Dermis blood vessel endothelial cell (primary cell): ENCODE data around the gene ABLIM2. TPM values are rescaled to one million over a fixed set of nuclear protein-coding genes. Genes with fewer than 3 reads are reported as not detected.

ENCODE experiments used
- DNase-seq: peaks from one replicate; pipeline ENCODE4 v3.0.0; 2010
- total RNA-seq: library from RNA; depleted of rRNA; stranded (reverse); fragments of >200 nt; gene quantifications from 2 replicates; pipeline ENCODE4 v1.2.3, GENCODE V29; 2014

ABLIM2 gene
- total RNA-seq, 1 donor from 2014 or later: 8.8 TPM

GRCh38 chr4:7971881-7972500 lies 186.6 kb downstream of the ABLIM2 start:
- no peak for DNase-seq

DNA sequence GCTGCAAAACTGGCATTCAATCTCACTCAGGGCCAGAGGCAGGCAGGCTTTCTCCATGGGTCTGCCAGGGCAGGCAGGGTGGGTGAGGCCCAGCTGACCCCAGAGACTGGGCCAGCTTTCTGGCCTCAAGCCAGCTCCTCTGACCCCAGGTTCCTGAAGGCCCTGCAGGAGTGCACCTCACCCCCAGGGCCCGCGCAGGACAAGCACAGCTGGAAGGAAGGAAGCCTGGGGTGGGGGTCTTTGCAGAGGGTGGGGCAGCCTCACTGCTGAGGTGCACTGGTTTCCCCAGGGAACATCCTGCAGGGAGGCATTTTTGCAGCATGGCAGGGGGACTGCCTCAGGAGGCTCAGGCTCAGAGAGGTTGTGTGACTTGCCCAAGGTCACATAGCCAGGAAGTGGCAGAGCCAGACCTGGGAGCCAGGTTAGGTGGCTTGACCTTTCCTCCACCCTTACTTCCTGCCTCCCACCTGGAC lies 187.4 kb downstream of the ABLIM2 start:
- no peak for DNase-seq

DNA sequence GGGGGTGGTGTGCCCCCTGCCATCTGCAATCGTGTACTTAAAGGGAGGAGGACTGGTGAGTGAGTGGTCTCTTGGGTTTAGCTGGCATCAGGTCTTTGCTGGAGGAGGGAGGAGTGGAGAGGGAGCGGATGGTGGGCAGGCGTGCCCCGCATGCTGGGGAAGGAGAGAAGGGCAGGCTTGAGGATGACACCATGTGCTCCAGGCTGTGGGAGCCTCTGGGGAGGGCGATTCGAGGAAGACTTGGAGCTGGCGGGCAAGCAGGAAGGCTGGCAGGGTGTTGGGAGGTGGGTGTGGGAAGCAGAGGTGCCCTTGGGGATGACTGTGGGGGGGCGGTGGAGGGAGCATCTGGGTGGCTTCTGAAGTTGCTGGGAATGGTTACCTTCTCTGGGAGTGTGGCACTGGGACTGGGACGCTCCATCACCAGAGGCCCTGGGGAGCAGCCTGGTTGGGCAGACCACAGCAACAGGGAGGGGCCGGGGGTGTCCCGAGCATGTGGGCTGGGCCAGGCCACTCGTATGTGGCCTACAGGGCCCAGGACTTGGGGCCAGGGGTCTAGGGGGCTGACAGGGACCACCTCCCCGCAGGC lies 188.2 kb downstream of the ABLIM2 start:
- DNase-seq: no peak

DNA sequence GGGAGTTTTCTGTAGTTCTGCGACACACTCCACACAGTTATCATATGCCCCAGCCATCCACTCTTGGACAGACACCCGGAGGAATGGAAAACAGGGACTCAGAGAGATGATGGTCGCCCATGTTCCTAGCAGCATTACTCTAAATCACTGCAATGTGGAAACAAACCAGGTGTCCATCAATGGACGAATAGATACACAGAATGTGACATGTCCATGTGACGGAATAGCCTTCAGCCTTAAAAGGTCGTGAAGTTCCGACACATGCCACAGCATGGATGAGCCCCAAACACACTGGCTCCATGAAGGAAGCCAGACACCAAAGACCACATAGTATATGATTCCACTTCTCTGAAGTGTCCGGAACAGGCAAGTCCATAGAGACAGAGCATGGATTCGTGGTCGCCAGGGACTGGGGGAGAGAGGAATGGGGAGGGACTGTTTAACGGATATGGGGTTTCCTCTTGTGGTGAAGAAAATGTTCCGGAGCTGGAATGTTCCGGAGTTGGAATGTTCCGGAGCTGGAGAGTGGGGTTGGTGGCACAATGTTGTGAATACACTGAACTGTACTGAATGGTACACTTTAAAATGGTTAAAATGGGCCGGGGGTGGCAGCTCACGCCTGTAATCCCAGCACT lies 190.2 kb downstream of the ABLIM2 start:
- DNase-seq: peak; percentile 88

DNA sequence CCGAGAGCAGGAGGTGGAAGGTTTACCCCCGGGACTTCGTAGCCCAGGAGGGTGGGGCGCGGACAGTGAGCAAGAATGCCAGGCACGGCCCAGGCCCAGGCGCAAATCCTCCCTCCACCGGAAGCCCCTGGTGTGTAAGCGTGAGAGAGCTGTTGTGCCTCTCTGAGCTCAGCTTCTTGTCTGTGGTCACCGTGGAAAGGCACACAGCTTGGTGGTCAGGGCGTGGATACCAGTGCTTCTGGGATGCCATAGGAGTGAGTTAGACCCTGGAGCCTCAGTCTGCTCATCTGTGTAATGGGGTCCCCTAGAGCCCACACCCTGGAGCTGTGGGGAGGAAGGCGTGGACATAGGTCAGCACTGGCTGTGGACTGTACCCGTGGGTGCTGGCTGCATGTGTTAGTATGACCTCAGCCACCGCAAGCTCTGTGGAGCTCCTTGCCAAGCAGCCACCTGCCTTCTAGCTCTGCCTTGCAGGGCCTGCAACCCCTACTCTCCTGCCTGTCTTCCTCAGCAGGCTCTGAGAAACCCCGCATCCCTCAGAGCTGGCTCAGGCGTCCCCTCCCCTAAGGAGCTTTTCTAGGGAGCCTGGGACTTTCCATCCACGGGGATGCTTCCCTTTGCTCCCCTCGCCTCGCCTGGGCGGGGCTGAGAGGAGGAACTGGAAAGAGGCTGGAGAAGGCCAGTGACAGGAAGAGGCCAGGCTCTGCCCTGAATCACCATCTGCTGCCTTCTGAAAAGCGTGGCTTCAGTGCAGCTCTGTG lies 190.9 kb downstream of the ABLIM2 start:
- DNase-seq: peak; percentile 63

- DNase-seq: no peak
Measured at GRCh38 chr4:7967063-7967440, 191.6 kb downstream of the ABLIM2 start.

- no peak for DNase-seq
Measured at GRCh38 chr4:7966281-7967062, 192.1 kb downstream of the ABLIM2 start.

DNA sequence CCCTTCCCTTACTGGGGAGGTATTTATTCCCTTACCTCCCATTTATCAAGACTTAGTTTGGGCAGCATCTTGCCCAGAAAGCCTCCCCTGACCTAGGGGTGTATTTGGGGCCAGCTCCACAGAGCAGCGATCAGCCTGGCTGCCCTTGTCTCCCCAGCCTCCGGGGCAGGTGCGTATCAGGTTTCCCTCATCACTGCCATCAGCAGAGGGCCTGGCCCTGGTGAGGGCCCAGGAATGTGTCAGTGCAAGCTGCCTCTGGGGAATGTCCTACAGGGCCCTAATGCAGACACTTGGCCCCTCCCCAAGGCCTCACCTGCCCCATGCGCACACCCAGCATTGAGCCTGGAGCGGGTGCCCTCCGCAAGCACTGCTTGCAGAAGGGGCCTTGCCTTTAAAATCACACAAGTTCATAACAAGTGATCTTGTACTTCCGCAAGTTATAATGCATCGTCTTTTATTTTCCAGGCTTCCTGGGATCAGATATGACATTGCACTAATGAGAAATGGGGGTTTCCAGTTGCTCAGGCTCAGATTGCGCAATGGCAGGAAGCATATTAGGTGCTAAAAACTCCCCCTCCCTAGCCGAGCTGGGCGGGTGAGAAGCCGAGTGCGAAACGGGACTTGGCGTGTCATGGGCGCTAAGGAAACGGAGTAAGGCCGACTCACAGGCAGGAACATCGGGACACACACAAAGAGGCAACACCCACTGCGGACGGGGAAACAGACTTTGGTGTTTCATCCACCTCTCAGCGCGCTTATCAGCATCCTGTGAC lies 193.5 kb downstream of the ABLIM2 start:
- DNase-seq: peak; percentile 69

DNA sequence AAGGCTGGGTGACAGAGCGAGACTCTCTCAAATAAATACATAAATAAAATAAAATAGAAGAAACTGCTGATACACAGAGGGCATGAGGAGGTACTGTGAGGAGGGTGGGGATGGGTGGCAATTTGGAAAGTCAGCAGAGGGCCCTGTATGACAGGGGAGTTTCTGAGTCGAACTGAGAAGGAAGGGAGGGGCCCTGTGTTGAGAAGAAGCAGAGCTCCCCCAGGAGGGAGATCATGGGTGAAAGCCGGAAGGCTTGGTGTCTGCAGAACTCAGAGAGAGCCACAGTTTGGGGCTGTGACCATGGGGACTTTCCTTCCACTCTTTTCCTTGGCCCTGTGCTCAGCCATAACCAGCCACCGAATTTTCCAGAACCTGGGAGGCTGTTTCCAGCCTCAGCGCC lies 194.2 kb downstream of the ABLIM2 start:
- no peak for DNase-seq

GRCh38 chr4:7963691-7964090 lies 194.9 kb downstream of the ABLIM2 start:
- DNase-seq: no peak

DNA sequence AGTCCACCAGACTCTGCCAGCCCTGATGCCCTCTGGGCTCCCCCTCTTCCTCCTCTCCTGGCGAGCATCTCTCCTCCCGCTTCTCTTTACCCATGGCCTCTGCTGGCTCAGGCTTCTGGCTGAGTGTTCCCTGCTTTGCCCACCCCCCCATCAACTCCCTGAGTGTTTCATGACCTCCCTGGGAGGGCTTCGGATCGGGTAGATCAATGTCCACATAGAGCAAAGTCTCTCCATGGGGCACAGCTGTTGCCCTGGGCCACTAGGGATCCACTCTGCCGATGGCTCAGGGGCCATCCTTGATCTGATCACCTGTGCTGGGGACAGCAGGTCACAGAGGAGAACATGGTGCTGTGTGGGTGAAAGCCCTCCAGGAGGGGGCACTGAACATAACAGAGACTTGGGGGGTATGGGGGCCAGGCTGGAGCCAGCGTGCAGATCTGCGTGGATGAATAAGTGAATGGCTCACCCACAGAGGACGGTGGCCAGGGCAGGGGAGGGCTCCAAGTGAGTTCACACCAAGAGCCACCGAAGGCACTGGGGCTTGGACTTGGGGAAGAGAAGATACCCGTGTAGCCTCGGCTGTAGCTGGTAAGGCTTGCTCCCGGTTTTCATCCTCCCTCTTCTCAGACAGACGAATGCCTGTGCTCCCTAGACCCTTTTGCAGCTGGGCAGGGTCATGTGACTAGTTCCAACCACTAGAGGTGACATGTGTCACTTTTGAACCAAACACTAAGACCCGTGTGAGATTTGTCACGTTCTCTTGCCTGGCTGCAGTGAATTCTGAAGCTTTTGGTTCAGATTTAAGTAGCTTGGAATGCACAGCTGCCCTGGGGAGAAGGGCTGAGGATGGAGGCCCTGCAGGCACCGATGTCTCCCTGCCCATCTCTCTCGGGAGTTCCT lies 195.8 kb downstream of the ABLIM2 start:
- DNase-seq: no peak

- DNase-seq: peak; percentile 64
Measured at GRCh38 chr4:7960790-7961655, 197.6 kb downstream of the ABLIM2 start.

DNA sequence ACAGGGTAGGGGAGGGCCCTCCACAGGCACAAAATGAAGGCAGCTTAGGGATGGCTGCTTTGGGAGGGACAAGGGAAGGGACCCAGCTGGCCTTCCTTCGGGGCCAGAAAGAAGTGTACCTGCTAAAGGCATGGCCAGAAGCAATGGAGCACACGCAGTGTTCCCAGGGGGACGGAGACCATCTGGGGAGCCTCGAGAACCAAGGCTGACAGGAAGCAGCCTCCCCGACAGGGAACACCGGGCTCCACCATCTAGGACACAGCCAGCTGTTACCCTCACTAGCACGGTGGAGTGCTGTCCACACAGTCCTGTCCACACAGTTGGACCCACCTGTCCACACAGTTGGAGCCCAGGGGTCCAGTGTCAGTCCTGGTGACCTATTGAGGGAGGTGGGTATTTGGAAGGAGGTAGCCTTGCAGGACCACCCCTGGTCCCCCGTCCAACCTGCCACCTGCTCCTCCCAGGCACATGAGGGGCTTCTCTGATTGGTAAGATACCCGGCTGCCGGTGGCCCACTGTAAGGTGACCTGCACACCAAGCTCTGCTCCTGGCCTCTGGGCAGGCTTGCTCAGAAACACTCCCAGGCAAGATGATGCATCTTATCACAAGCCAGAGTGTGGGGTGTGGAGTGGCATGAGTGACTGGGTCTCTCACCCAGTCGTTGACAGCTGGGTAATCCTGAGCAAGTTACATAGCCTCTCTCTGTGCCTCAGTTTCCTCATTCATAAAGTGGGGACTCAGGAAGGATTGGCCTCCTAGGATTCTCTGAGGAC lies 198.4 kb downstream of the ABLIM2 start:
- no peak for DNase-seq

DNA sequence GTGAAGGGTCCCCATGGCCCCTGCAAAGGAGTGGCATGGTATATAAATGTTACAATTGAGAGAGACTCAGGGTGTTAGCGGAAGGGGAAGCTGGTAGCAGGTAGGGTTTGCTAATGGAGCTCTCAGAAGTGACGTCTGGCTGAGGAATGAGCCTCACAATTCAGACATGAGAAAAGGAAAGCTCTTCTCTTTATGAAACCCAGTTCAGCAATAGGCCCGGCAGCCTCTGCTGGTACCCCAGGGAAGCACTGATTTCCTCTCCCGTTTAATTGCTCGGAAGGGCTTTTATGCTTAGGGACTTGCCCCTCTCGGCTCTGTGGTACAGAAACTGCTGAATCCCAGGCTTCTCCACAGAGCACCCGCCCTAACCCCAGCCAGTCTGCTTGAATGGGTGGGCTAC lies 199.5 kb downstream of the ABLIM2 start:
- no peak for DNase-seq

- no peak for DNase-seq
Measured at GRCh38 chr4:7956934-7957656, 201.5 kb downstream of the ABLIM2 start.

GRCh38 chr4:7956270-7956808 lies 202.3 kb downstream of the ABLIM2 start:
- peak; percentile 87 for DNase-seq

GRCh38 chr4:7955393-7955792 lies 203.2 kb downstream of the ABLIM2 start:
- no peak for DNase-seq

- DNase-seq: no peak
Measured at GRCh38 chr4:7952615-7953014, 206.0 kb downstream of the ABLIM2 start.
